Measurements from ENCODE around the gene GPC6. TPM values are rescaled to one million over a fixed set of nuclear protein-coding genes. Genes with fewer than 3 reads are reported as not detected.
A peak's percentile ranks its signal among the peaks of the same experiment; 100 is the strongest.
"Not testable (repeated sequence)": the region's sequence is repeated elsewhere in the genome, so short reads cannot be mapped to it uniquely, and the experiment has no call there.

GPC6 gene
- total RNA-seq, 1 experiment from 2014 or later: 1.6 TPM

- H3K27ac ChIP-seq: no peak overlapping the region
- DNase-seq (ENCODE audit: low read depth in 1 of 2, low spot score in 2 of 2): no peak
- no peaks in the 10 kb centered on the region for H3K27me3 ChIP-seq (replicated peaks)
- H3K36me3 ChIP-seq: no peaks in the 10 kb centered on the region
- peaks cover 7% of the 10 kb centered on the region; the same call in 1 of the 2 replicates for H3K9me3 ChIP-seq (replicated peaks)
- H3K4me1 ChIP-seq (replicated peaks): no peaks in the 10 kb centered on the region
- H3K4me3 ChIP-seq: no peak overlapping the region
Measured at GRCh38 chr13:93437081-93437480, 210.5 kb downstream of the GPC6 start.

- no peaks in the 10 kb centered on the region for H3K36me3 ChIP-seq
- H3K4me3 ChIP-seq: no peak overlapping the region
- H3K27me3 ChIP-seq (replicated peaks): peaks cover 9% of the 10 kb centered on the region
- H3K27ac ChIP-seq: no peak overlapping the region
- H3K9me3 ChIP-seq (replicated peaks): no peaks in the 10 kb centered on the region
- no peaks in the 10 kb centered on the region for H3K4me1 ChIP-seq (replicated peaks)
- no peak for DNase-seq (ENCODE audit: low read depth in 1 of 2, low spot score in 2 of 2)
Measured at GRCh38 chr13:93446238-93446637, 219.6 kb downstream of the GPC6 start.

- H3K4me3 ChIP-seq: no peak overlapping the region
- no peaks in the 10 kb centered on the region for H3K36me3 ChIP-seq
- H3K27me3 ChIP-seq (replicated peaks): peaks cover 9% of the 10 kb centered on the region; the same call in 1 of the 2 replicates
- DNase-seq (ENCODE audit: low read depth in 1 of 2, low spot score in 2 of 2): no peak
- H3K27ac ChIP-seq: no peak overlapping the region
- H3K9me3 ChIP-seq (replicated peaks): no peaks in the 10 kb centered on the region; the same call in 1 of the 2 replicates
- no peaks in the 10 kb centered on the region for H3K4me1 ChIP-seq (replicated peaks)
Measured at GRCh38 chr13:93450191-93450621, 223.6 kb downstream of the GPC6 start.

- Histone ChIP-seq H3K4me3 (no peak overlapping the region), H3K9me3 (replicated peaks) (no peaks in the 10 kb centered on the region; the same call in 1 of the 2 replicates), H3K27me3 (replicated peaks) (peaks cover 8% of the 10 kb centered on the region; the same call in 1 of the 2 replicates), H3K4me1 (replicated peaks) (no peaks in the 10 kb centered on the region), H3K36me3 (no peaks in the 10 kb centered on the region), H3K27ac (no peak overlapping the region)
- DNase-seq (ENCODE audit: low read depth in 1 of 2, low spot score in 2 of 2): no peak
Measured at GRCh38 chr13:93450761-93451160, 224.2 kb downstream of the GPC6 start.

- H3K4me1 ChIP-seq (replicated peaks); H3K9me3 ChIP-seq (replicated peaks); H3K36me3 ChIP-seq; H3K27me3 ChIP-seq (replicated peaks); H3K27ac ChIP-seq; H3K4me3 ChIP-seq: not testable (repeated sequence)
- DNase-seq (ENCODE audit: low read depth in 1 of 2, low spot score in 2 of 2): peak in 1 of 2 experiments; percentile 65
Measured at GRCh38 chr13:93454676-93455235, 228.1 kb downstream of the GPC6 start.

- H3K4me1 ChIP-seq (replicated peaks): no peaks in the 10 kb centered on the region
- no peaks in the 10 kb centered on the region; the same call in 1 of the 2 replicates for H3K9me3 ChIP-seq (replicated peaks)
- H3K27ac ChIP-seq: no peak overlapping the region
- no peak for DNase-seq (ENCODE audit: low read depth in 1 of 2, low spot score in 2 of 2)
- no peak overlapping the region for H3K4me3 ChIP-seq
- H3K36me3 ChIP-seq: no peaks in the 10 kb centered on the region
- H3K27me3 ChIP-seq (replicated peaks): no peaks in the 10 kb centered on the region
Measured at GRCh38 chr13:93455861-93456260, 229.3 kb downstream of the GPC6 start.

- Histone ChIP-seq H3K4me1 (replicated peaks) (no peaks in the 10 kb centered on the region), H3K27me3 (replicated peaks) (no peaks in the 10 kb centered on the region), H3K36me3 (no peaks in the 10 kb centered on the region), H3K9me3 (replicated peaks) (0 out of 2 replicates have a peak, but pooled peaks cover 2% of the 10 kb centered on the region), H3K4me3 (no peak overlapping the region), H3K27ac (no peak overlapping the region)
- DNase-seq (ENCODE audit: low read depth in 1 of 2, low spot score in 2 of 2): no peak
Measured at GRCh38 chr13:93460005-93460404, 233.4 kb downstream of the GPC6 start.

- Histone ChIP-seq H3K4me3 (no peak overlapping the region), H3K27ac (no peak overlapping the region), H3K4me1 (replicated peaks) (no peaks in the 10 kb centered on the region), H3K36me3 (no peaks in the 10 kb centered on the region), H3K27me3 (replicated peaks) (no peaks in the 10 kb centered on the region), H3K9me3 (replicated peaks) (0 out of 2 replicates have a peak, but pooled peaks cover 2% of the 10 kb centered on the region)
- DNase-seq (ENCODE audit: low read depth in 1 of 2, low spot score in 2 of 2): no peak
Measured at GRCh38 chr13:93462151-93462550, 235.5 kb downstream of the GPC6 start.

GRCh38 chr13:93466502-93467036 is 240.0 kb downstream of the GPC6 start:
- Histone ChIP-seq H3K4me3 (no peak overlapping the region), H3K36me3 (no peaks in the 10 kb centered on the region), H3K27me3 (replicated peaks) (no peaks in the 10 kb centered on the region), H3K9me3 (replicated peaks) (0 out of 2 replicates have a peak, but pooled peaks cover 2% of the 10 kb centered on the region), H3K4me1 (replicated peaks) (no peaks in the 10 kb centered on the region), H3K27ac (no peak overlapping the region)
- no peak for DNase-seq (ENCODE audit: low read depth in 1 of 2, low spot score in 2 of 2)

- no peaks in the 10 kb centered on the region for H3K27me3 ChIP-seq (replicated peaks)
- DNase-seq (ENCODE audit: low read depth in 1 of 2, low spot score in 2 of 2): no peak
- H3K4me1 ChIP-seq (replicated peaks): no peaks in the 10 kb centered on the region
- 0 out of 2 replicates have a peak, but pooled peaks cover 2% of the 10 kb centered on the region for H3K9me3 ChIP-seq (replicated peaks)
- H3K4me3 ChIP-seq: no peak overlapping the region
- H3K36me3 ChIP-seq: no peaks in the 10 kb centered on the region
- no peak overlapping the region for H3K27ac ChIP-seq
Measured at GRCh38 chr13:93467175-93467574, 240.6 kb downstream of the GPC6 start.

GRCh38 chr13:93468433-93468832 is 241.8 kb downstream of the GPC6 start:
- Histone ChIP-seq H3K4me1 (replicated peaks) (no peaks in the 10 kb centered on the region), H3K27me3 (replicated peaks) (no peaks in the 10 kb centered on the region), H3K4me3 (no peak overlapping the region), H3K36me3 (no peaks in the 10 kb centered on the region), H3K27ac (no peak overlapping the region), H3K9me3 (replicated peaks) (0 out of 2 replicates have a peak, but pooled peaks cover 2% of the 10 kb centered on the region)
- DNase-seq (ENCODE audit: low read depth in 1 of 2, low spot score in 2 of 2): no peak

GRCh38 chr13:93472296-93472695 is 245.7 kb downstream of the GPC6 start:
- Histone ChIP-seq H3K4me3 (no peak overlapping the region), H3K27ac (no peak overlapping the region), H3K9me3 (replicated peaks) (no peaks in the 10 kb centered on the region), H3K4me1 (replicated peaks) (peaks cover 7% of the 10 kb centered on the region; the same call in 1 of the 2 replicates), H3K27me3 (replicated peaks) (no peaks in the 10 kb centered on the region), H3K36me3 (no peaks in the 10 kb centered on the region)
- no peak for DNase-seq (ENCODE audit: low read depth in 1 of 2, low spot score in 2 of 2)

- Histone ChIP-seq H3K4me3 (no peak overlapping the region), H3K9me3 (replicated peaks) (no peaks in the 10 kb centered on the region), H3K27me3 (replicated peaks) (no peaks in the 10 kb centered on the region), H3K4me1 (replicated peaks) (peaks cover 7% of the 10 kb centered on the region; the same call in 1 of the 2 replicates), H3K36me3 (no peaks in the 10 kb centered on the region), H3K27ac (no peak overlapping the region)
- DNase-seq (ENCODE audit: low read depth in 1 of 2, low spot score in 2 of 2): no peak
Measured at GRCh38 chr13:93472814-93473296, 246.2 kb downstream of the GPC6 start.

- no peaks in the 10 kb centered on the region for H3K9me3 ChIP-seq (replicated peaks)
- no peak overlapping the region for H3K4me3 ChIP-seq
- peaks cover 7% of the 10 kb centered on the region; the same call in 1 of the 2 replicates for H3K4me1 ChIP-seq (replicated peaks)
- H3K27me3 ChIP-seq (replicated peaks): no peaks in the 10 kb centered on the region
- no peak for DNase-seq (ENCODE audit: low read depth in 1 of 2, low spot score in 2 of 2)
- H3K36me3 ChIP-seq: no peaks in the 10 kb centered on the region
- no peak overlapping the region for H3K27ac ChIP-seq
Measured at GRCh38 chr13:93473441-93474270, 247.0 kb downstream of the GPC6 start.

All from SJSA1 (cell line).